WTC11 (cell line): ENCODE data around the gene ATM. TPM values are rescaled to one million over a fixed set of nuclear protein-coding genes. Genes with fewer than 3 reads are reported as not detected.
"Not testable (repeated sequence)": the region's sequence is repeated elsewhere in the genome, so short reads cannot be mapped to it uniquely, and the experiment has no call there.

Source experiments
- ATAC-seq: fragments of 200-7000 bp; cut with Tn5 transposase; 2 replicates; pipeline ENCODE4 v1.10.0; 2021; ENCODE audit warnings: mild to moderate bottlenecking, moderate library complexity
- CTCF ChIA-PET: fragments of 300-600 bp; sonication (Branson Sonifier 250); formaldehyde crosslinking; loops from one replicate; lab custom pipeline; 2021; ENCODE audit warnings: antibody characterized with exemption; lab: Charles Lee
- POLR2A ChIA-PET: fragments of 350-600 bp; sonication (Branson Sonifier 250); formaldehyde crosslinking; loops from one replicate; lab custom pipeline; 2021; ENCODE audit warnings: antibody characterized with exemption; lab: Charles Lee
- DNase-seq: peaks from one replicate; pipeline ENCODE4 v3.0.0; 2021; ENCODE audit warnings: low spot score
- H3K27ac Mint-ChIP-seq: 2 replicates; pipeline ENCODE4 v1.8.0; 2021; ENCODE audit warnings: mixed read lengths
- H3K27me3 Mint-ChIP-seq: 2 replicates; pipeline ENCODE4 v1.8.0; 2021; ENCODE audit warnings: low read depth, mild to moderate bottlenecking, moderate library complexity, mixed read lengths
- H3K36me3 Mint-ChIP-seq: 2 replicates; pipeline ENCODE4 v1.8.0; 2021; ENCODE audit warnings: mixed read lengths
- H3K4me1 Mint-ChIP-seq: 2 replicates; pipeline ENCODE4 v1.8.0; 2022; ENCODE audit warnings: mixed read lengths
- H3K4me3 Mint-ChIP-seq: 2 replicates; pipeline ENCODE4 v1.8.0; 2021; ENCODE audit warnings: mild to moderate bottlenecking, moderate library complexity, mixed read lengths
- H3K9me3 Mint-ChIP-seq: 2 replicates; pipeline ENCODE4 v1.8.0; 2021; ENCODE audit warnings: mixed read lengths
- CBFB ChIP-seq: sonication (generic); formaldehyde crosslinking; IDR thresholded peaks from 2 replicates; pipeline ENCODE4 v1.8.1; 2022; ENCODE audit warnings: mild to moderate bottlenecking, low read depth, missing genetic modification reagents
- EMX1 ChIP-seq: fragments of 250-450 bp; sonication (Bioruptor Pico); IDR thresholded peaks from 2 replicates; pipeline ENCODE4 v1.8.0; 2021; ENCODE audit warnings: mild to moderate bottlenecking
- FOXK1 ChIP-seq: sonication (generic); formaldehyde crosslinking; IDR thresholded peaks from 2 replicates; pipeline ENCODE4 v1.8.0; 2022; ENCODE audit warnings: mild to moderate bottlenecking, moderate library complexity, missing genetic modification reagents
- FOXP1 ChIP-seq: sonication (generic); formaldehyde crosslinking; IDR thresholded peaks from 2 replicates; pipeline ENCODE4 v1.8.0; 2022; ENCODE audit warnings: missing genetic modification reagents, mild to moderate bottlenecking, moderate library complexity, borderline replicate concordance
- GRHL2 ChIP-seq: fragments of 250-450 bp; sonication (Bioruptor Pico); IDR thresholded peaks from 2 replicates; pipeline ENCODE4 v1.8.0; 2022; ENCODE audit warnings: mild to moderate bottlenecking, moderate library complexity; ENCODE audit not compliant: insufficient replicate concordance, severe bottlenecking
- GTF2I ChIP-seq: fragments of 250-450 bp; sonication (Bioruptor Pico); conservative IDR thresholded peaks from 2 replicates; pipeline ENCODE4 v1.4.0; 2021; ENCODE audit warnings: mild to moderate bottlenecking
- MYBL2 ChIP-seq: sonication (generic); formaldehyde crosslinking; IDR thresholded peaks from 2 replicates; pipeline ENCODE4 v1.8.1; 2023; ENCODE audit warnings: mild to moderate bottlenecking, moderate library complexity, missing genetic modification reagents
- NFATC4 ChIP-seq: fragments of 250-450 bp; sonication (Bioruptor Pico); IDR thresholded peaks from 2 replicates; pipeline ENCODE4 v1.9.0; 2021; ENCODE audit warnings: mild to moderate bottlenecking
- NFYB ChIP-seq: sonication (generic); formaldehyde crosslinking; conservative IDR thresholded peaks from 2 replicates; pipeline ENCODE4 v1.8.0; 2022; ENCODE audit warnings: low read depth, missing genetic modification reagents
- NR2C2 ChIP-seq: sonication (generic); formaldehyde crosslinking; IDR thresholded peaks from 2 replicates; pipeline ENCODE4 v1.8.0; 2022; ENCODE audit warnings: mild to moderate bottlenecking, missing genetic modification reagents
- NR3C1 ChIP-seq: sonication (generic); formaldehyde crosslinking; conservative IDR thresholded peaks from 2 replicates; pipeline ENCODE4 v1.8.1; 2023; ENCODE audit warnings: low read depth, mild to moderate bottlenecking, missing genetic modification reagents
- OVOL2 ChIP-seq: fragments of 250-450 bp; sonication (Bioruptor Pico); IDR thresholded peaks from 2 replicates; pipeline ENCODE4 v1.9.0; 2021; ENCODE audit warnings: mild to moderate bottlenecking, borderline replicate concordance
- PRRX2 ChIP-seq: fragments of 250-450 bp; sonication (Bioruptor Pico); IDR thresholded peaks from 2 replicates; pipeline ENCODE4 v1.8.0; 2021; ENCODE audit warnings: mild to moderate bottlenecking
- RORB ChIP-seq: fragments of 250-450 bp; sonication (Bioruptor Pico); IDR thresholded peaks from 2 replicates; pipeline ENCODE4 v1.9.0; 2021; ENCODE audit warnings: mild to moderate bottlenecking
- SMAD4 ChIP-seq: sonication (generic); formaldehyde crosslinking; IDR thresholded peaks from 2 replicates; pipeline ENCODE4 v1.8.0; 2022; ENCODE audit warnings: mild to moderate bottlenecking, missing genetic modification reagents
- SOX15 ChIP-seq: fragments of 250-450 bp; sonication (Bioruptor Pico); IDR thresholded peaks from 2 replicates; pipeline ENCODE4 v1.9.0; 2021; ENCODE audit warnings: mild to moderate bottlenecking
- ZBTB21 ChIP-seq: sonication (generic); formaldehyde crosslinking; IDR thresholded peaks from 2 replicates; pipeline ENCODE4 v1.8.1; 2023; ENCODE audit warnings: mild to moderate bottlenecking, missing genetic modification reagents, borderline replicate concordance
- ZNF138 ChIP-seq: sonication (generic); formaldehyde crosslinking; conservative IDR thresholded peaks from 2 replicates; pipeline ENCODE4 v1.8.1; 2022; ENCODE audit warnings: mild to moderate bottlenecking, moderate library complexity, missing genetic modification reagents
- ZNF396 ChIP-seq: fragments of 250-450 bp; sonication (Bioruptor Pico); IDR thresholded peaks from 2 replicates; pipeline ENCODE4 v1.8.0; 2021; ENCODE audit warnings: mild to moderate bottlenecking, moderate library complexity, borderline replicate concordance
- ZNF416 ChIP-seq: fragments of 250-450 bp; sonication (Bioruptor Pico); IDR thresholded peaks from 2 replicates; pipeline ENCODE4 v1.9.0; 2021; ENCODE audit warnings: mild to moderate bottlenecking, inconsistent platforms
- ZNF423 ChIP-seq: fragments of 250-450 bp; sonication (Bioruptor Pico); IDR thresholded peaks from 2 replicates; pipeline ENCODE4 v2.1.2; 2022; ENCODE audit warnings: mild to moderate bottlenecking, moderate library complexity
- total RNA-seq: library from RNA; stranded (reverse); gene quantifications from 3 replicates; pipeline ENCODE4 v1.2.3, GENCODE V29; 2021
- TF ChIP-seq, protein P1 (sequence below): sonication (generic); formaldehyde crosslinking; IDR thresholded peaks from 2 replicates; pipeline ENCODE4 v1.8.0; 2022; ENCODE audit warnings: mild to moderate bottlenecking, missing genetic modification reagents
- TF ChIP-seq, protein P2 (sequence below): sonication (generic); formaldehyde crosslinking; IDR thresholded peaks from 2 replicates; pipeline ENCODE4 v1.8.1; 2022; ENCODE audit warnings: missing genetic modification reagents, borderline replicate concordance
- TF ChIP-seq, protein P3 (sequence below): fragments of 250-450 bp; sonication (Bioruptor Pico); IDR thresholded peaks from 2 replicates; pipeline ENCODE4 v1.9.0; 2021; ENCODE audit warnings: moderate library complexity, mild to moderate bottlenecking, inconsistent platforms, borderline replicate concordance
- TF ChIP-seq, protein P4 (sequence below): sonication (generic); formaldehyde crosslinking; IDR thresholded peaks from 2 replicates; pipeline ENCODE4 v1.8.0; 2022; ENCODE audit warnings: mild to moderate bottlenecking, missing genetic modification reagents
- TF ChIP-seq, protein P5 (sequence below): sonication (generic); formaldehyde crosslinking; IDR thresholded peaks from 2 replicates; pipeline ENCODE4 v1.8.1; 2022; ENCODE audit warnings: mild to moderate bottlenecking, missing genetic modification reagents, moderate library complexity, borderline replicate concordance

ATM gene
- total RNA-seq, 1 experiment from 2014 or later = 49.5 TPM

DNA sequence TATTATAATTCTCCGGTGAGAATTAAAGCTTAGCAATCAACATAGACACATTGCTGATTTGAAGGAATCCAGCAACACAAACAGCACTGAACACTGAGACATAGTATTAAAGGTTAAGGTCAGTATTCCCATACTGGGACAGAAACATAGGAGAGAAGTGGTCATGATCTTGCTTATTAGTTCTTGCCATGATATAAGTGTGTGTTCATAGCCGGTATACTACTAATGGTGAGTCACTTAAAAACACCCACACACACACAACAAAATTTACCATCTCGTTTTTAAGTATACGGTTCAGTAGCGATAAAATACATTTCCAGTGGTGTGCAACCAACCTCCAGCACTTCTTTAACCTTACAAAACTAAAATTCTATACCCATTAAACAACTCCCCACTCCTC lies 148.1 kb downstream of the ATM start:
- no peak for DNase-seq
- Mint-ChIP-seq H3K4me3 (no peak overlapping the region), H3K27me3 (peaks cover 3% of the 10 kb centered on the region; the same call in 1 of the 2 replicates), H3K36me3 (peaks cover 16% of the 10 kb centered on the region), H3K4me1 (no peaks in the 10 kb centered on the region), H3K9me3 (peaks cover 26% of the 10 kb centered on the region), H3K27ac (no peak overlapping the region)
- ChIA-PET CTCF (no interaction called here), POLR2A (no interaction called here)
- TF ChIP-seq RORB (CRISPR knock-in tag) (no peak), NR2C2 (CRISPR knock-in tag) (no peak), MYBL2 (no peak), NFYB (no peak), ZNF396 (CRISPR knock-in tag) (no peak), ZNF423 (CRISPR knock-in tag) (no peak), NR3C1 (CRISPR knock-in tag) (no peak), EMX1 (CRISPR knock-in tag) (no peak), ZNF138 (CRISPR knock-in tag) (no peak), NFATC4 (CRISPR knock-in tag) (no peak)
- TF ChIP-seq, protein P1, sequence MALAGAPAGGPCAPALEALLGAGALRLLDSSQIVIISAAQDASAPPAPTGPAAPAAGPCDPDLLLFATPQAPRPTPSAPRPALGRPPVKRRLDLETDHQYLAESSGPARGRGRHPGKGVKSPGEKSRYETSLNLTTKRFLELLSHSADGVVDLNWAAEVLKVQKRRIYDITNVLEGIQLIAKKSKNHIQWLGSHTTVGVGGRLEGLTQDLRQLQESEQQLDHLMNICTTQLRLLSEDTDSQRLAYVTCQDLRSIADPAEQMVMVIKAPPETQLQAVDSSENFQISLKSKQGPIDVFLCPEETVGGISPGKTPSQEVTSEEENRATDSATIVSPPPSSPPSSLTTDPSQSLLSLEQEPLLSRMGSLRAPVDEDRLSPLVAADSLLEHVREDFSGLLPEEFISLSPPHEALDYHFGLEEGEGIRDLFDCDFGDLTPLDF (CRISPR knock-in tag) = no peak
- no peak for ATAC-seq

DNA sequence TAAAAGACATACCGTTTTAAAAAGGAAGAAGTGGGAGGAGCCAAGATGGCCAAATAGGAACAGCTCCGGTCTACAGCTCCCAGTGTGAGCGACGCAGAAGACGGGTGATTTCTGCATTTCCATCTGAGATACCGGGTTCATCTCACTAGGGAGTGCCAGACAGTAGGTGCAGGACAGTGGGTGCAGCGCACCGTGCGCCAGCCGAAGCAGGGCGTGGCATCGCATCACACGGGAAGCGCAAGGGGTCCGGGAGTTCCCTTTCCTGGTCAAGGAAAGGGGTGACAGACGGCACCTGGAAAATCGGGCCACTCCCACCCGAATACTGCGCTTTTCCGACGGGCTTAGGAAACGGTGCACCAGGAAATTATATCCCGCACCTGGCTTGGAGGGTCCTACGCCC lies 150.6 kb downstream of the ATM start:
- CTCF ChIA-PET, H3K27me3 Mint-ChIP-seq, H3K27ac Mint-ChIP-seq, ATAC-seq, DNase-seq, H3K4me1 Mint-ChIP-seq, H3K4me3 Mint-ChIP-seq, POLR2A ChIA-PET: not testable (repeated sequence)
- Mint-ChIP-seq H3K9me3 (peaks cover 26% of the 10 kb centered on the region), H3K36me3 (peaks cover 11% of the 10 kb centered on the region)

DNA sequence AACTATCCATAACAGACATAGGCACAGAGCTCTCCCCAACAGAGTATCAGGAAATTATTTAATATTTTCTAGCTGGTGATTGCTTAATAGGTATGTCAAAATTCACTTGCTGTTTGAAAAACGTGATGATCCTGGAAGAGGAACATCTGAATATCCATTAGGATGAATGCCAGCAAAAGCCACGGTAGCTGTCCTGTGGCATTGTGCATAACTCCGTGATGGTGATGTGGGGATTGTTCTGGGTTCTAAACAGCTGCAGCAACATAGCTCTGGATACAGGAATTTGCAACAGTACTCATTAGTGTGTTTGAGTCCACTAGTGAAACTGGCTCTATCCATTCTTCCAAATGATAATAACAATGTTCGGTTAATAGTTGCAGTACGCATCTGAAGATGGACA lies 165.7 kb downstream of the ATM start:
- ATAC-seq (no peak), DNase-seq (no peak)
- Mint-ChIP-seq H3K4me1 (no peaks in the 10 kb centered on the region), H3K4me3 (no peak overlapping the region), H3K27ac (no peak overlapping the region), H3K9me3 (0 out of 2 replicates have a peak, but pooled peaks cover 4% of the 10 kb centered on the region), H3K36me3 (no peaks in the 10 kb centered on the region), H3K27me3 (no peaks in the 10 kb centered on the region)
- TF ChIP-seq ZNF416 (CRISPR knock-in tag) = no peak
- CTCF ChIA-PET = no interaction called here
- POLR2A ChIA-PET = no interaction called here

DNA sequence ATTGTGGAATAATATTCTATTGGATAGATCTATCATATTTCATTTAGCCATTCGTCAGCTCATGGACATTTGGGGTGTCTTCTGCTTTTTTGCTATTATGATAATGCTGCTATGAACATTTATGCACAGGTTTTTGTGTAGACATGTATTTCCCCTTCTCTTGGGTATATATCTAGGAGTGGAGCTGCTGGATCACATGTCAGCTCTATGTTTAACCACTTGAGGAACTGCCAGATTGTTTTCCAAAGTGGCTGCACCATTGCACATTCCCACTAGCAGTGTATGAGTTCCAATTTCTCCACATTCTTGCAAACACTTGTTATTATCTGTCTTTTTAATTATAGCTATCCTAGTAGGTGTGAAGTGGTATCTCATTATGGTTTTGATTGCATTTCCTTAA lies 169.5 kb downstream of the ATM start:
- ATAC-seq = no peak
- Mint-ChIP-seq H3K4me1 (no peaks in the 10 kb centered on the region), H3K27me3 (no peaks in the 10 kb centered on the region), H3K36me3 (no peaks in the 10 kb centered on the region), H3K9me3 (no peaks in the 10 kb centered on the region), H3K4me3 (no peak overlapping the region), H3K27ac (no peak overlapping the region)
- DNase-seq = no peak
- POLR2A ChIA-PET = interaction anchor here (0.6 kb wide), 1 partner anchor 42 kb away, joined by 4 read pairs; no protein-coding TSS in a partner anchor
- CTCF ChIA-PET = no interaction called here
- TF ChIP-seq PRRX2 (CRISPR knock-in tag) (no peak), EMX1 (CRISPR knock-in tag) (no peak), ZNF396 (CRISPR knock-in tag) (no peak), SMAD4 (no peak), NFYB (no peak), GRHL2 (no peak), FOXP1 (CRISPR knock-in tag) (no peak), SOX15 (no peak), CBFB (CRISPR knock-in tag) (no peak), OVOL2 (no peak), ZNF416 (CRISPR knock-in tag) (no peak), FOXK1 (no peak), GTF2I (CRISPR knock-in tag) (no peak), ZBTB21 (no peak)
- TF ChIP-seq, protein P2, sequence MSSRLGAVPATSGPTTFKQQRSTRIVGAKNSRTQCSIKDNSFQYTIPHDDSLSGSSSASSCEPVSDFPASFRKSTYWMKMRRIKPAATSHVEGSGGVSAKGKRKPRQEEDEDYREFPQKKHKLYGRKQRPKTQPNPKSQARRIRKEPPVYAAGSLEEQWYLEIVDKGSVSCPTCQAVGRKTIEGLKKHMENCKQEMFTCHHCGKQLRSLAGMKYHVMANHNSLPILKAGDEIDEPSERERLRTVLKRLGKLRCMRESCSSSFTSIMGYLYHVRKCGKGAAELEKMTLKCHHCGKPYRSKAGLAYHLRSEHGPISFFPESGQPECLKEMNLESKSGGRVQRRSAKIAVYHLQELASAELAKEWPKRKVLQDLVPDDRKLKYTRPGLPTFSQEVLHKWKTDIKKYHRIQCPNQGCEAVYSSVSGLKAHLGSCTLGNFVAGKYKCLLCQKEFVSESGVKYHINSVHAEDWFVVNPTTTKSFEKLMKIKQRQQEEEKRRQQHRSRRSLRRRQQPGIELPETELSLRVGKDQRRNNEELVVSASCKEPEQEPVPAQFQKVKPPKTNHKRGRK (CRISPR knock-in tag) = no peak
- TF ChIP-seq, protein P3, sequence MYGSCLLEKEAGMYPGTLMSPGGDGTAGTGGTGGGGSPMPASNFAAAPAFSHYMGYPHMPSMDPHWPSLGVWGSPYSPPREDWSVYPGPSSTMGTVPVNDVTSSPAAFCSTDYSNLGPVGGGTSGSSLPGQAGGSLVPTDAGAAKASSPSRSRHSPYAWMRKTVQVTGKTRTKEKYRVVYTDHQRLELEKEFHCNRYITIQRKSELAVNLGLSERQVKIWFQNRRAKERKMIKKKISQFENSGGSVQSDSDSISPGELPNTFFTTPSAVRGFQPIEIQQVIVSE (CRISPR knock-in tag) = no peak
- TF ChIP-seq, protein P4, sequence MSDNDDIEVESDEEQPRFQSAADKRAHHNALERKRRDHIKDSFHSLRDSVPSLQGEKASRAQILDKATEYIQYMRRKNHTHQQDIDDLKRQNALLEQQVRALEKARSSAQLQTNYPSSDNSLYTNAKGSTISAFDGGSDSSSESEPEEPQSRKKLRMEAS (CRISPR knock-in tag) = no peak
- TF ChIP-seq, protein P5, sequence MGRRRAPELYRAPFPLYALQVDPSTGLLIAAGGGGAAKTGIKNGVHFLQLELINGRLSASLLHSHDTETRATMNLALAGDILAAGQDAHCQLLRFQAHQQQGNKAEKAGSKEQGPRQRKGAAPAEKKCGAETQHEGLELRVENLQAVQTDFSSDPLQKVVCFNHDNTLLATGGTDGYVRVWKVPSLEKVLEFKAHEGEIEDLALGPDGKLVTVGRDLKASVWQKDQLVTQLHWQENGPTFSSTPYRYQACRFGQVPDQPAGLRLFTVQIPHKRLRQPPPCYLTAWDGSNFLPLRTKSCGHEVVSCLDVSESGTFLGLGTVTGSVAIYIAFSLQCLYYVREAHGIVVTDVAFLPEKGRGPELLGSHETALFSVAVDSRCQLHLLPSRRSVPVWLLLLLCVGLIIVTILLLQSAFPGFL (CRISPR knock-in tag) = no peak
